Posterior cingulate gyrus (tissue), 11 donors: ENCODE measurements around the gene ACACB.
"Not testable (repeated sequence)": the region's sequence is repeated elsewhere in the genome, so short reads cannot be mapped to it uniquely, and the experiment has no call there.

ENCODE experiments used
- DNase-seq, 10 donors: peaks; one replicate each; pipeline versions ENCODE4 v3.0.0 to v3.0.0-alpha.2; 2020 to 2021; ENCODE audit warnings: mixed read lengths in 3 of 10
- intact Hi-C: fragments of 100-400 bp; cut with DNase I; formaldehyde crosslinking; loops from one replicate; pipeline ENCODE4 v1.15.1; 2023

Gene ACACB

GRCh38 chr12:109134186-109134917 lies 18.0 kb downstream of the ACACB start:
- intact Hi-C loops: no loop called here
- DNase-seq: peak in 2 of 10 donors; percentile 19 to 77

DNA sequence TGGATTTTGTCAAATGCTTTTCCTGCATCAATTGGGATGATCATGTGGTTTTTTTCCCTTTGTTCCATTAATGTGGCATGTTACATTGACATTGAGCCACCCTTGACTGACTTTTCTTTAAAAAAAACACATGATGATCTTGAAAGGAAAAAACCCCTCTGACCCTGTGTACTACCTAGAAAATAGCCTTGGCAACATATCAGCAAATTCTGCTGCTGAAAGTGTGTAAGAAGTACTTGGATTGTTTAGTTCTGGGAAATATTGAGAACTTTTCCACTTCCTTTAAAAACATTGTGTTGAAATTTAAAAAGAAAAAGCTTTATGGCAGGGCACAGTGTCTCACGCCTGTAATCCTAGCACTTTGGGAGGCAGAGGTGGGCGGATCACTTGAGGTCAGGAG lies 20.7 kb downstream of the ACACB start:
- intact Hi-C loops: no loop called here
- no peak for DNase-seq

GRCh38 chr12:109139360-109139759 lies 23.0 kb downstream of the ACACB start:
- no peak for DNase-seq
- intact Hi-C loops: no loop called here

GRCh38 chr12:109139791-109140190 lies 23.4 kb downstream of the ACACB start:
- DNase-seq: no peak
- intact Hi-C loops: no loop called here

GRCh38 chr12:109140560-109140959 lies 24.2 kb downstream of the ACACB start:
- intact Hi-C loops: no loop called here
- DNase-seq: no peak

- DNase-seq: no peak
- intact Hi-C loops: no loop called here
Observed at GRCh38 chr12:109144224-109144623, 27.8 kb downstream of the ACACB start.

DNA sequence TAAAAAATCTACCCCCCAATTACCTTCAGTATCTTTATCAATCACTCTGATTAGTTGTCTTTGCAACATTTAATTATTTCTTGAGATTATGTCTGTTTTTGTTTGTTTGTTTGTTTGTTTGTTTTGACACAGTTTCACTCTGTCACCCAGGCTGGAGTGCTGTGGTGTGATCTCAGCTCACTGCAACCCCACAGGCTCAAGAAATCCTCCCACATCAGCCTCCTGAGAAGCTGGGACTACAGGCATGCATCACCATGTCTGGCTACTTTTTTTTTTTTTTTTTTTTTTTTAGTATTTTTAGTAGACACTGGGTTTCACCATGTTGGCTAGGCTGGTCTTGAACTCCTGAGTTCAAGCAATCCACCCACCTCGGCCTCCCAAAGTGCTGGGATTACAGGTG lies 30.7 kb downstream of the ACACB start:
- DNase-seq: peak in 1 of 10 donors; percentile 3

GRCh38 chr12:109147954-109148353 lies 31.6 kb downstream of the ACACB start:
- DNase-seq: no peak
- intact Hi-C loops: no loop called here

More for the DNA sequence above, 30.7 kb downstream of the ACACB start:
- intact Hi-C loops: not testable (repeated sequence)

GRCh38 chr12:109150124-109150640 lies 33.8 kb downstream of the ACACB start:
- intact Hi-C loops: loop anchor here (5.0 kb wide), 1 partner anchor 38 kb away; no protein-coding TSS in a partner anchor
- DNase-seq: peak in 1 of 10 donors; percentile 27

GRCh38 chr12:109151457-109151856 lies 35.1 kb downstream of the ACACB start:
- DNase-seq: no peak
- intact Hi-C loops: loop anchor here (5.0 kb wide), 1 partner anchor 39 kb away; no protein-coding TSS in a partner anchor

DNA sequence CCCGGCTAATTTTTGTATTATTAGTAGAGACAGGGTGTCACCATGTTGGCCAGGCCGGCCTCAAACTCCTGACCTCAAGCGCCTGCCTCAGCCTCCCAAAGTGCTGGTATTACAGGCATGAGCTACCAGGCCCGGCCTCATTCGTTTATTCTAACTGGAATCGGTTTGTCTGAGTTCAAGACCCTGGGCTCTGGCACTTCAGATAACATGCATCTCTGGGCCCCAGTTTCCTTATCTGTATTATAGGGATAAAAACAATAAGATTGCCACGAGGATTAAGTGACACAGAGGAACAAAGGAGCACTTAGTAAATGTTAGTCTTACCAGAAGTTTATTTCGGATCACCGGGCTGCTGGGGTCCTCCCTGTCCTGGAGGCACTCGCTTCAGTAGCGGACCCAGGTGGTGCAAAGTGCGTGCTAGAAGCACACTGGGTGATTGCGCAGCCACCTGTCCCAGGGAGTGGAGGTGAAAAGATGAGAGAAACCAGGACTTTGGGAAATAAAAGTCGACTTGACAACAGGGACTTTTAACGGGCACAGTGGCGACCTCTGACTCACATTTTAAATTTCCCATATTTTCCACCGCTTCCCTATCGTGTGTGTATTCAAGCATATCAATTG lies 37.5 kb downstream of the ACACB start:
- intact Hi-C loops: loop anchor here (5.0 kb wide), 1 partner anchor 42 kb away; no protein-coding TSS in a partner anchor
- DNase-seq: peak in 2 of 10 donors; percentile 76 to 80

GRCh38 chr12:109154451-109155438 lies 38.4 kb downstream of the ACACB start:
- peak; percentile 67 to 97 (median 74) for DNase-seq
- intact Hi-C loops: loop anchor here (5.0 kb wide), 1 partner anchor 42 kb away; no protein-coding TSS in a partner anchor

GRCh38 chr12:109156036-109156435 lies 39.6 kb downstream of the ACACB start:
- intact Hi-C loops: no loop called here
- DNase-seq: peak in 1 of 10 donors; percentile 5

DNA sequence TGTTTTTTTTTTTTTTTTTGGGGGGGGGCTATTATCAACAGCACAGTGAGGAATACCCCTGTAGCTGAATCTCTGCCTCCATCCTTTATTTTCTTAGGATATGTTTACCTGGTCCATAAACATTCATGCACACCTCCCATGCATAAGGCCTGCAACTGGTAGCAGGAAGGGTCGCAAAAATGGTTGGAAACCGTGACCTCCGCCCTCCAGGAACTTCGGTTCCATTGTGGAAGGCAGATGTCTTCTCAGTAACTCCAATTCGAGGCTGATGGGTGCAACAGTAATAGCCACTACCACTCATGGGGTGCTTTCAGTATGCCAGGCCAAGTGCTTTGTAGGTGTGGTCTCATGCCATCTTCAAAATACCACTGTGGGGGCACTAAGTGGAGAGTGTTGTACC lies 40.2 kb downstream of the ACACB start:
- intact Hi-C loops: no loop called here
- DNase-seq: no peak

DNA sequence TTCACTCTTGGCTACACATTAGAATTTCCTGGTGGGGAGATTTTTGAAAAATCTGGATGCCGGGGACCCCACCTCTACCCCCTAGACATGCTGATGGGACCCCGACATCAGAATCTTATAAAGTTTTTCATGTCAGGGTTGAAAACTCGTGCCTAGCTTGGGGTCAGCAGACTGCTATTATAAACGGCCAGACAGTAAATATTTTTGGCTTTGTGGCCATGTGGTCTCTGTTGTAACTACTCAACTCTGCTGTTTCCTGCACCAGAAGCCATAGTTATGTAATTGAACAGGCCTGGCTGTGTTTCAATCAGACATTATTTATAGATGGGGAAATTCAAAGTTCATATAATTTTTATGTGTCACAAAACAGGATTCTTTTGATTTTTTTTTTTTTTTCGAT lies 41.6 kb downstream of the ACACB start:
- intact Hi-C loops: no loop called here
- DNase-seq: no peak

- DNase-seq: no peak
- intact Hi-C loops: no loop called here
Observed at GRCh38 chr12:109160433-109160832, 44.0 kb downstream of the ACACB start.

DNA sequence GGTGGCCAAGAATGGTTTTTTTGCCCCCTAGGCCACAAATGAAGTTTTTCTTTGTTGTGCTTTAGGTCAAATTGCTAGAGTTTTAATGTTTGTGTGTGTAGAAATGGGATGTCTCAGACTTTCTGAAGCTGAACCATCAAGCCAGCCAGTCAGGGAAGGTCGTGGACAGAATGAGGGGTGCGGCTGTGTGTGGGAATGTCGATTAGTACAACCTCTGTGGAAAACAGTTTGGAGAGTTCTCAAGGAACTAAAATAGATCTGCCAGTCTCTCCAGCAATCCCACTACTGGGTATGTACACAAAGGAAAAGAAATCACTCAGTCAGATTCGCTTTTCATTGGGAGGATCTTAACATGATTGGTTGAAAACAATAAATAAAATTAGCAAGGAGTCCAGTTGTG lies 44.5 kb downstream of the ACACB start:
- no peak for DNase-seq
- intact Hi-C loops: no loop called here

DNA sequence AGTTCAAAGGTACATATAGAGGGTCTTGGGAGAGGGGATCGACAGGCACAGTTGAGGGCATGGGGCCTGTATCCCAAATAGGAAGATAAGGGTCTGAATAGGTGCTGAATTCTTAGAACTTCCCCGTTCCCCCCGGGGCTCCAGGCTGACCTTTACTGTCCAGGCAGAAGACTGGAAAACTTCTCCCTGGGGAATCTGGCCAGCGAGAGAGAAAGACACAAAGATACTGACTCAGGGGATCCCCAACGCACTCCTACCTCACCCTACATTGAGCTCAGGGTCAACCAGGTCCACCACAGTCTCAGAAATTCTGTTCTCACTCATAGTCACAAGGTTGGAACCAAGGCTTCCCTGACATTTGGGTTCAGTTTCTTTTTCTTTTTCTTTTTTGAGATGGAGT lies 46.2 kb downstream of the ACACB start:
- DNase-seq: no peak
- intact Hi-C loops: no loop called here

DNA sequence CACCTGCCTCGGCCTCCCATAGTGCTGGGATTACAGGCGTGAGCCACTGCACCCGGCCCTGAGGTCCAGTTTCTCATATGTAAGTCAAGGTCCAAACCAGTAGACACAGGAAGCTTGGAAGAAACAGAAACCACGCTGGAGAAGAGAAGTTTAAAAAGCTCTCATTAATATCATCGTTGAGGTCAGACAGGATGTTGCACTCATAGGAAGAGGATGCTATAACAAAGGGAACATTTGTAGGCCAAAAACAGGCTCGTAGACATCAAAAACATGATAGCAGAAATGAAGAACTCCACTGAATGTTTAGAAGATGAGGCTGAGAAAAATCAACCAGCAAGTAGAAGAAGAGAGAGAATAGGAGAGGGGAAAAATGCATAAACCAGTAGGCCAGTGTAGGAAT lies 46.8 kb downstream of the ACACB start:
- DNase-seq: no peak
- intact Hi-C loops: no loop called here

DNA sequence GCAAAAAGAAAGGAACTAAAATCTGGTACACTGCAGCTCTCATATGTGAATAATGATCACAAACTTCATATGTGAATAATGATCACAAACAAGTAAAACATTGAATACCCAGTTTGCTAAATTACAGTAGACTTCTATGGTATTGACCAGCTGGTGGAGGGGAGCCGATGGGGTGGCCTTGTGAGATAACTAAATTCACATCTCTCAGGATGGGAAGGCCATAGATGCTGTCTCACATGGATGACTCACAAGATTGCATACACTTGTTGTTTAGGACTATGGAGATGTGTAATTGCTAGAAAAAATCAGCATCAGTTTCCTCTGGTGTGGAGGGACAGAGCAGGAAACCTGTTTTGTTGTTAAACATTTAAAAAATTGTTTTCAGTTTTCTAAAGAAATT lies 49.2 kb downstream of the ACACB start:
- intact Hi-C loops: no loop called here
- DNase-seq: no peak

DNA sequence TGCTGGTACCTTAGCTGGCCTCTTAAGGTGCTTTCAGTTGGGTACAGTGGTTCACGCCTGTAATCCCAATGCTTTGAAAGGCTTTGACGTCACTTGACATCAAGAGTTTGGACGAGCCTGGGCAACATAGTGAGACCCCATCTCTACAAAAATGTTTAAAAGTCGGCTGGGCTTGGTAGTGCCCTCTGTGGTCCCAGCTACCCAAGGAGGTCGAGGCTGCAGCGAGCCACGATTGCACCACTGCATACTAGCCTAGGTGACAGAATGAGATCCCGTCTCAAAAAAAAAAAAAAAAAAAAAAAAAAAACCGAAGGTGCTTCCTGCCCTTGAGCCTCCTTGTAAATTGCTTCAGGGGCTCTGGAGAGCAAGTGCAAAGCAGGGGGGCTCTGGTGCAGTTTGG lies 50.0 kb downstream of the ACACB start:
- intact Hi-C loops: no loop called here
- no peak for DNase-seq
